B cell (primary cell): ENCODE results near the gene C8A.

Experiments used
- CTCF ChIP-seq: fragments of 200-600 bp; IDR thresholded peaks from one replicate; pipeline ENCODE4 v1.8.0; 2022; ENCODE audit warnings: antibody characterized with exemption, mild to moderate bottlenecking
- EZH2 ChIP-seq: IDR thresholded peaks from 2 replicates; pipeline ENCODE4 v1.6.1; 2012; ENCODE audit warnings: borderline replicate concordance, low read depth, mild to moderate bottlenecking, moderate library complexity, low read length; ENCODE audit not compliant: insufficient read depth, poor library complexity, severe bottlenecking

GRCh38 chr1:56859287-56859686 lies 4.7 kb downstream of the C8A start:
- no peak for TF ChIP-seq CTCF
- no peak for TF ChIP-seq EZH2
